Keratinocyte (primary cell): ENCODE results near the gene LRP3.
A peak's percentile ranks its signal among the peaks of the same experiment; 100 is the strongest.

Experiments used
- EZH2 ChIP-seq: IDR thresholded peaks from one replicate; pipeline ENCODE4 v1.6.1; 2012; ENCODE audit warnings: inconsistent platforms, mild to moderate bottlenecking, low read length, moderate library complexity
- TF ChIP-seq, protein P1 (sequence below), 3 experiments: IDR thresholded peaks in 1 of 3; conservative IDR thresholded peaks in 1 of 3; optimal IDR thresholded peaks in 1 of 3; 2 replicates in 2 of 3; 3 replicates in 1 of 3; pipeline versions ENCODE3 to v1.5.1; 2011; ENCODE audit warnings: low read length in 3 of 3, mild to moderate bottlenecking in 3 of 3, moderate library complexity in 2 of 3, control low read depth in 1 of 3, inconsistent platforms in 1 of 3; ENCODE audit not compliant: insufficient read depth in 2 of 3; ENCODE audit errors: extremely low read depth in 1 of 3

DNA sequence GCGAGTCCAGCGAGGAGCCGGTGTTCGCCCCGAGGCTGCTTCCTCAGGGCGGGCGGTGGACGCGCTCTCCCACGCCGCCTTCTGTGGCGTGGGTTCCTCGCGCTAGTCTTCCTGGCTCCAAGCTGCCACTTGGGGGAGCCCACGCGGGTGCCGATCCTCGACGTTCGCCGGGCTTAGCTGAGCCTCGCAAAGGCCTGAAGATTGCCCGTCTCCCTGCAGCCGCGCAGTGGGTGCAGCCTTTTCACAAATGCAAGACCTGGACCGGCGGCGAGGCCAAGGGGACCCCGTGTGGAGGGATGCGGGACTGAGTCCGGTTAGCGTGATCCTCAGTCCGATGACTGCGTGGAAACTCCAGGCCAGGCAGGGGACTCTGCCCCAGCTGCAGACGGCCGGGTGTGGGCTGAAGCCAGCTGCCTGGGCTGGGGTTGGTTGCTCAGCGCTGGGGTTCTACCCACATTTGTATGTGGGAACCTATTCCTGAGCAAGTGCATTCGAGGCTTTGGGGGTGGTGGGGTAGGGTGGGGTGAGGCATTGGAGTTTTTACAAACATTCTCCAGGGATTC lies 16.6 kb upstream of the LRP3 start:
- TF ChIP-seq, protein P1, sequence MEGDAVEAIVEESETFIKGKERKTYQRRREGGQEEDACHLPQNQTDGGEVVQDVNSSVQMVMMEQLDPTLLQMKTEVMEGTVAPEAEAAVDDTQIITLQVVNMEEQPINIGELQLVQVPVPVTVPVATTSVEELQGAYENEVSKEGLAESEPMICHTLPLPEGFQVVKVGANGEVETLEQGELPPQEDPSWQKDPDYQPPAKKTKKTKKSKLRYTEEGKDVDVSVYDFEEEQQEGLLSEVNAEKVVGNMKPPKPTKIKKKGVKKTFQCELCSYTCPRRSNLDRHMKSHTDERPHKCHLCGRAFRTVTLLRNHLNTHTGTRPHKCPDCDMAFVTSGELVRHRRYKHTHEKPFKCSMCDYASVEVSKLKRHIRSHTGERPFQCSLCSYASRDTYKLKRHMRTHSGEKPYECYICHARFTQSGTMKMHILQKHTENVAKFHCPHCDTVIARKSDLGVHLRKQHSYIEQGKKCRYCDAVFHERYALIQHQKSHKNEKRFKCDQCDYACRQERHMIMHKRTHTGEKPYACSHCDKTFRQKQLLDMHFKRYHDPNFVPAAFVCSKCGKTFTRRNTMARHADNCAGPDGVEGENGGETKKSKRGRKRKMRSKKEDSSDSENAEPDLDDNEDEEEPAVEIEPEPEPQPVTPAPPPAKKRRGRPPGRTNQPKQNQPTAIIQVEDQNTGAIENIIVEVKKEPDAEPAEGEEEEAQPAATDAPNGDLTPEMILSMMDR (optimal IDR thresholded peaks at IDR 0.05 in 1 of 3, IDR thresholded peaks at IDR 0.05 in 1 of 3, conservative IDR thresholded peaks at IDR 0.05 in 1 of 3; ENCODE audit: extremely low read depth in 1 of 3, insufficient read depth in 2 of 3, low read length in 3 of 3): peak in 2 of 3 experiments; percentile 11 to 43
- no peak for TF ChIP-seq EZH2
